Uterus (tissue), 4 donors: ENCODE data around the gene PAMR1. TPM values are rescaled to one million over a fixed set of nuclear protein-coding genes. Genes with fewer than 3 reads are reported as not detected.
"Not testable (repeated sequence)": the region's sequence is repeated elsewhere in the genome, so short reads cannot be mapped to it uniquely, and the experiment has no call there.

Source experiments
- DNase-seq, 2 donors: peaks; one replicate each; pipeline ENCODE4 v3.0.0-alpha.2; 2019 to 2020
- H3K27ac ChIP-seq, 2 donors: fragments of 200-600 bp; sonication (generic); 1 replicate in 1 of 2; 2 replicates in 1 of 2; pipeline ENCODE4 v1.5.1; 2016 to 2018
- H3K27me3 ChIP-seq, 2 donors: fragments of 200-600 bp; sonication (generic); one replicate each; pipeline ENCODE4 v1.5.1; 2018 to 2019; ENCODE audit warnings: control low read depth in 1 of 2
- H3K36me3 ChIP-seq, 2 donors: fragments of 200-600 bp; sonication (generic); one replicate each; pipeline ENCODE4 v1.5.1; 2019; ENCODE audit warnings: control low read depth in 1 of 2
- H3K4me1 ChIP-seq, 2 donors: fragments of 200-600 bp; sonication (generic); one replicate each; pipeline ENCODE4 v1.5.1; 2018 to 2019; ENCODE audit warnings: control low read depth in 1 of 2
- H3K4me3 ChIP-seq, 2 donors: fragments of 200-600 bp; sonication (generic); 1 replicate in 1 of 2; 2 replicates in 1 of 2; pipeline ENCODE4 v1.5.1; 2018 to 2019; ENCODE audit warnings: mild to moderate bottlenecking in 1 of 2
- H3K9me3 ChIP-seq, 2 donors: fragments of 200-600 bp; sonication (generic); one replicate each; pipeline ENCODE4 v1.5.1; 2019; ENCODE audit warnings: control low read depth in 1 of 2
- CTCF ChIP-seq, 4 experiments: fragments of 200-600 bp in 2 of 4; fragments of 450-650 bp in 2 of 4; sonication (generic) in 2 of 4; IDR thresholded peaks; one replicate each; pipeline ENCODE4 v1.5.1; 2016 to 2019; ENCODE audit warnings: antibody characterized with exemption in 4 of 4, mild to moderate bottlenecking in 2 of 4, moderate library complexity in 1 of 4
- POLR2A ChIP-seq, 2 donors: fragments of 450-650 bp; IDR thresholded peaks; one replicate each; pipeline ENCODE4 v1.6.1; 2016; ENCODE audit warnings: antibody characterized with exemption in 2 of 2, mild to moderate bottlenecking in 1 of 2, moderate library complexity in 1 of 2
- intact Hi-C: fragments of 100-400 bp; cut with DNase I; formaldehyde crosslinking; loops from one replicate; pipeline ENCODE4 v1.15.1; 2023; ENCODE audit warnings: low total_unique reads
- total RNA-seq, 4 donors: library from RNA; depleted of rRNA in 3 of 4; stranded (reverse); fragments of >200 nt in 3 of 4; gene quantifications; one replicate each; pipeline versions ENCODE4 v1.1.0 to v1.2.4, GENCODE V29; 2014 to 2023
- donor health status: DM: yes; HTN: yes; CAD: no.

PAMR1 gene
- total RNA-seq, 4 donors from 2014 or later = 26.8 to 172 (median 53.6) TPM

DNA sequence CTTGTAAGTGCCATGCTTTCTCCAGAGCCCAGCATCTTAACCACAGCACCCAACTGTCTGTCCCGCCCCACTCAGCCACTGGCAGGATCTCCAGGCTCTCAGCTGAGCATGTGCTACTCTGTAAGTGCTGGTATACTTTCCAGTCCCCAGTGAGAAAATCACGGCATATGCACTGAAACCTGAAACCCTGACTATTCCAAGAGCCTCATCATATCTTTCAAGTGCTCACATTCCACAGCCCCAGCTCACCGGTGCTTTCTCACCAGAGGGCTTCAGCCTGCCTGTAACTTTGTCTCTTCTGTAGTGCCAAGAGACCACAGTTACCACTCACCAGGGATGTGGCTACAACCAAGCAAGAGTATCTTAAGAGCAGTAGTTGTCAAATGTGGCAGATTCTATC lies 24.4 kb upstream of the PAMR1 start:
- Histone ChIP-seq H3K27me3 (no peaks in the 10 kb centered on the region), H3K36me3 (no peaks in the 10 kb centered on the region), H3K27ac (no peak overlapping the region), H3K4me3 (no peak overlapping the region), H3K9me3 (no peaks in the 10 kb centered on the region), H3K4me1 (no peaks in the 10 kb centered on the region)
- TF ChIP-seq CTCF (IDR thresholded peaks at IDR 0.05) = no peak
- no peak for TF ChIP-seq POLR2A (IDR thresholded peaks at IDR 0.05)
- no peak for DNase-seq
- intact Hi-C loops = no loop called here

GRCh38 chr11:35548925-35549561 lies 23.6 kb upstream of the PAMR1 start:
- no peaks in the 10 kb centered on the region for H3K4me1 ChIP-seq
- no peak overlapping the region for H3K4me3 ChIP-seq
- no peak for DNase-seq
- no peak for TF ChIP-seq POLR2A (IDR thresholded peaks at IDR 0.05)
- TF ChIP-seq CTCF (IDR thresholded peaks at IDR 0.05) = no peak
- H3K27me3 ChIP-seq = no peaks in the 10 kb centered on the region
- no peaks in the 10 kb centered on the region for H3K36me3 ChIP-seq
- no peak overlapping the region for H3K27ac ChIP-seq
- intact Hi-C loops = no loop called here
- H3K9me3 ChIP-seq = no peaks in the 10 kb centered on the region

DNA sequence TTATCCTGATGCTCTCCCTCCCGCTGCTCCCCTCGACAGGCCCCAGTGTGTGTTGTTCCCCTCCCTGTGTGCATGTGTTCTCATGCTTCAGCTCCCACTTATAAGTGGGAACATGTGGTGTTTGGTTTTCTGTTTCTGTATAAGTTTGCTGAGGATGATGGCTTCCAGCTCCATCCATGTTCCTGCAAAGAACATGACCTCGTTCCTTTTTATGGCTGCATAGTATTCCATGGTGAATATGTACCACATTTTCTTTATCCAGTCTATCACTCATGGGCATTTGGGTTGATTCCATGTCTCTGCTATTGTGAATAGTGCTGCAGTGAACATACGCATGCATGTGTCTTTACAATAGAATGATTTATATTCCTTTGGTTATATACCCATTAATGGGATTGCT lies 22.6 kb upstream of the PAMR1 start:
- H3K36me3 ChIP-seq, H3K27ac ChIP-seq, DNase-seq, intact Hi-C loops, H3K27me3 ChIP-seq, H3K4me1 ChIP-seq, H3K9me3 ChIP-seq, H3K4me3 ChIP-seq: not testable (repeated sequence)

GRCh38 chr11:35546317-35546716 lies 20.9 kb upstream of the PAMR1 start:
- Histone ChIP-seq H3K4me3 (no peak overlapping the region), H3K9me3 (no peaks in the 10 kb centered on the region), H3K36me3 (no peaks in the 10 kb centered on the region), H3K27ac (no peak overlapping the region), H3K27me3 (no peaks in the 10 kb centered on the region), H3K4me1 (peaks cover 0 to 13% of the 10 kb centered on the region in 2 donors)
- TF ChIP-seq CTCF (IDR thresholded peaks at IDR 0.05) = no peak
- TF ChIP-seq POLR2A (IDR thresholded peaks at IDR 0.05) = no peak
- intact Hi-C loops = no loop called here
- no peak for DNase-seq

- Histone ChIP-seq H3K4me3 (no peak overlapping the region), H3K27ac (no peak overlapping the region), H3K4me1 (peaks cover 0 to 17% of the 10 kb centered on the region in 2 donors), H3K27me3 (no peaks in the 10 kb centered on the region), H3K36me3 (no peaks in the 10 kb centered on the region), H3K9me3 (no peaks in the 10 kb centered on the region)
- intact Hi-C loops = no loop called here
- DNase-seq = no peak
- TF ChIP-seq POLR2A (IDR thresholded peaks at IDR 0.05) (no peak), CTCF (IDR thresholded peaks at IDR 0.05) (no peak)
These were observed 20.1 kb upstream of the PAMR1 start for GRCh38 chr11:35545391-35546003.
